Trophoblast cell (in vitro differentiated cells and primary cell): ENCODE measurements around the gene OR51V1.

Source experiments
- DNase-seq, 2 donors: peaks; one replicate each; pipeline ENCODE4 v3.0.0-alpha.2; 2016
- H2AFZ ChIP-seq: 2 replicates; pipeline ENCODE4 v1.6.1; 2013; ENCODE audit warnings: low read length, moderate library complexity, mild to moderate bottlenecking; ENCODE audit not compliant: insufficient read depth, poor library complexity
- H2AK5ac ChIP-seq: 2 replicates; pipeline ENCODE4 v1.6.1; 2013; ENCODE audit warnings: mild to moderate bottlenecking, low read length
- H2BK120ac ChIP-seq: 2 replicates; pipeline ENCODE4 v1.6.1; 2013; ENCODE audit warnings: low read length, mild to moderate bottlenecking, moderate library complexity; ENCODE audit not compliant: insufficient read depth, poor library complexity
- H2BK12ac ChIP-seq: 2 replicates; pipeline ENCODE4 v1.6.1; 2013; ENCODE audit warnings: mild to moderate bottlenecking, low read length, moderate library complexity
- H2BK5ac ChIP-seq: 2 replicates; pipeline ENCODE4 v1.6.1; 2013; ENCODE audit warnings: low read length, low read depth, moderate library complexity, mild to moderate bottlenecking; ENCODE audit not compliant: poor library complexity
- H3K14ac ChIP-seq: 2 replicates; pipeline ENCODE4 v1.6.1; 2013; ENCODE audit warnings: mild to moderate bottlenecking, low read length
- H3K18ac ChIP-seq: 2 replicates; pipeline ENCODE4 v1.6.1; 2013; ENCODE audit warnings: mild to moderate bottlenecking, low read length
- H3K23ac ChIP-seq: 2 replicates; pipeline ENCODE4 v1.6.1; 2013; ENCODE audit warnings: low read length
- H3K27ac ChIP-seq: 2 replicates; pipeline ENCODE4 v1.5.1; 2013; ENCODE audit warnings: low read depth, mild to moderate bottlenecking, inconsistent platforms, low read length, moderate library complexity
- H3K27me3 ChIP-seq: 2 replicates; pipeline ENCODE4 v1.6.1; 2013; ENCODE audit warnings: inconsistent platforms, mild to moderate bottlenecking, low read length, moderate library complexity; ENCODE audit not compliant: insufficient read depth
- H3K36me3 ChIP-seq, 2 experiments: 1 replicate in 1 of 2; 2 replicates in 1 of 2; pipeline ENCODE4 v1.6.1; 2013; ENCODE audit warnings: low read length in 2 of 2, mild to moderate bottlenecking in 2 of 2, moderate library complexity in 1 of 2; ENCODE audit not compliant: insufficient read depth in 2 of 2, control insufficient read depth in 1 of 2
- H3K4ac ChIP-seq: 2 replicates; pipeline ENCODE4 v1.6.1; 2013; ENCODE audit warnings: low read depth, mild to moderate bottlenecking, low read length, moderate library complexity
- H3K4me1 ChIP-seq, 2 experiments: 1 replicate in 1 of 2; 2 replicates in 1 of 2; pipeline ENCODE4 v1.6.1; 2013; ENCODE audit warnings: low read length in 2 of 2, mild to moderate bottlenecking in 2 of 2, moderate library complexity in 1 of 2; ENCODE audit not compliant: insufficient read depth in 2 of 2, control insufficient read depth in 1 of 2
- H3K4me2 ChIP-seq: 2 replicates; pipeline ENCODE4 v1.6.1; 2013; ENCODE audit warnings: inconsistent platforms, mild to moderate bottlenecking, low read length, moderate library complexity
- H3K4me3 ChIP-seq: 2 replicates; pipeline ENCODE4 v1.5.1; 2013; ENCODE audit warnings: mild to moderate bottlenecking, low read depth, low read length, inconsistent platforms
- H3K79me1 ChIP-seq: one replicate; pipeline ENCODE4 v1.6.1; 2013; ENCODE audit warnings: low read length
- H3K79me2 ChIP-seq: 2 replicates; pipeline ENCODE4 v1.6.1; 2013; ENCODE audit warnings: low read length, mild to moderate bottlenecking; ENCODE audit not compliant: control insufficient read depth, insufficient read depth, poor library complexity
- H3K9ac ChIP-seq: 2 replicates; pipeline ENCODE4 v1.6.1; 2013; ENCODE audit warnings: mild to moderate bottlenecking, low read length
- H3K9me3 ChIP-seq: 2 replicates; pipeline ENCODE4 v1.6.1; 2013; ENCODE audit warnings: low read depth, mild to moderate bottlenecking, control low read depth, inconsistent platforms, low read length; ENCODE audit not compliant: insufficient read depth
- H4K12ac ChIP-seq: 2 replicates; pipeline ENCODE4 v1.6.1; 2013; ENCODE audit warnings: low read depth, mild to moderate bottlenecking, low read length, moderate library complexity
- H4K8ac ChIP-seq: 2 replicates; pipeline ENCODE4 v1.6.1; 2013; ENCODE audit warnings: low read depth, mild to moderate bottlenecking, low read length, moderate library complexity
- H4K91ac ChIP-seq: one replicate; pipeline ENCODE4 v1.6.1; 2013; ENCODE audit warnings: low read depth, mild to moderate bottlenecking, low read length, moderate library complexity
- WGBS: extraction: QIAGEN DNeasy Blood & Tissue Kit; methylation state at CpG from one replicate; pipeline ENCODE4 v1.1.7; 2013; ENCODE audit warnings: missing lambda C conversion rate; ENCODE audit not compliant: insufficient read length, insufficient coverage; ENCODE audit errors: extremely low coverage; 5-methylcytosine and 5-hydroxymethylcytosine counted together

OR51V1 gene

DNA sequence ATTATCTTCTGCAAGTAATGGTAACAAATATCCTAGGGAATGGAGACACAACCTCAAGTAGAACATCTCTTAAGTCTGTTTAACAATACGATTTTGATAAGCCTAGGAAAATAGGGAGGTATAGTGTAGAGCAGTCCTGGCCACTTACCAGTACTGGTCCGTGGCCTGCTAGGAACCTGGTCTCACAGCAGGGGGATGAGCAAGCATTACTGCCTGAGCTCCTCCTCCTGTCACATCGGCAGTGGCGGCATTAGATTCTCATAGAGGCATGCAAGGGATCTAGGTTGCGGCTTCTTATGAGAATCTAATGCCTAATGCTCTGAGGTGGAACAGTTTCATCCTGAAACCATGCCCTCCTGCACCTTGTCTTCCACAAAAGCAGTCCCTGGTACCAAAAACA lies 4.4 kb downstream of the OR51V1 start:
- Histone ChIP-seq H3K9ac (no peak overlapping the region), H4K91ac (no peak overlapping the region), H3K36me3 (no peaks in the 10 kb centered on the region), H3K14ac (no peak overlapping the region), H2AK5ac (no peak overlapping the region), H4K12ac (no peak overlapping the region), H3K4me2 (no peak overlapping the region), H3K18ac (no peak overlapping the region), H4K8ac (no peak overlapping the region), H3K4ac (no peak overlapping the region), H3K4me1 (no peaks in the 10 kb centered on the region), H2BK12ac (no peak overlapping the region), H3K27me3 (no peaks in the 10 kb centered on the region), H3K23ac (no peak overlapping the region), H3K4me3 (no peak overlapping the region), H3K27ac (no peak overlapping the region), H3K79me1 (no peaks in the 10 kb centered on the region), H2BK120ac (no peak overlapping the region), H2BK5ac (no peak overlapping the region), H3K9me3 (no peaks in the 10 kb centered on the region), H3K79me2 (no peaks in the 10 kb centered on the region), H2AFZ (no peak overlapping the region)
- WGBS = no CpG with 5 or more reads among the region's 5 CpGs
- no peak for DNase-seq

DNA sequence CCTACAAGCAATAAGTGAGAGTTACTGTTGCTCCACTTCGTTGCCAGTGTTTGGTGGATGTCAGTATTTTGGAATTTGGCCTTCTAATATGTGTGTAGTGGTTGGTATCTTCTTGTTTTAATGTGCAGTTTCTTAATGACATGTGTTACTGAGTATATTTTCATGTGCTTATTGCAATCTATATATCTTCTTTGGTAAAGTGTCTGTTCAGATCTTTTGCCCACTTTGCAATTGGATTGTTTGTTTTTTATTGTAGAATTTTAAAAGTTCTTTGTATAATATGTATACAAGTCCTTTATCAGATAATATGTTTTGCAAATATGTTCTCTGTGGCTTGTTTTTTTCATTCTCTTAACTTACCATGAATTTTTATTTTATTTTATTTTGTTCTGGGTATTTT lies 7.7 kb downstream of the OR51V1 start:
- H3K36me3 ChIP-seq = no peaks in the 10 kb centered on the region
- no peak overlapping the region for H2AK5ac ChIP-seq
- DNase-seq = no peak
- no peak overlapping the region for H2BK120ac ChIP-seq
- no peaks in the 10 kb centered on the region for H3K4me1 ChIP-seq
- no peak overlapping the region for H4K91ac ChIP-seq
- H3K79me2 ChIP-seq = no peaks in the 10 kb centered on the region
- H2AFZ ChIP-seq = no peak overlapping the region
- no CpG with 5 or more reads among the region's 1 CpG for WGBS
- no peak overlapping the region for H2BK12ac ChIP-seq
- no peak overlapping the region for H2BK5ac ChIP-seq
- H3K14ac ChIP-seq = no peak overlapping the region
- peaks cover 3% of the 10 kb centered on the region for H3K9me3 ChIP-seq
- H3K4me2 ChIP-seq = no peak overlapping the region
- H3K18ac ChIP-seq = no peak overlapping the region
- no peak overlapping the region for H3K9ac ChIP-seq
- H3K4ac ChIP-seq = no peak overlapping the region
- H3K23ac ChIP-seq = no peak overlapping the region
- H3K79me1 ChIP-seq = no peaks in the 10 kb centered on the region
- no peak overlapping the region for H4K8ac ChIP-seq
- no peak overlapping the region for H3K27ac ChIP-seq
- H3K4me3 ChIP-seq = no peak overlapping the region
- H3K27me3 ChIP-seq = no peaks in the 10 kb centered on the region
- H4K12ac ChIP-seq = no peak overlapping the region

DNA sequence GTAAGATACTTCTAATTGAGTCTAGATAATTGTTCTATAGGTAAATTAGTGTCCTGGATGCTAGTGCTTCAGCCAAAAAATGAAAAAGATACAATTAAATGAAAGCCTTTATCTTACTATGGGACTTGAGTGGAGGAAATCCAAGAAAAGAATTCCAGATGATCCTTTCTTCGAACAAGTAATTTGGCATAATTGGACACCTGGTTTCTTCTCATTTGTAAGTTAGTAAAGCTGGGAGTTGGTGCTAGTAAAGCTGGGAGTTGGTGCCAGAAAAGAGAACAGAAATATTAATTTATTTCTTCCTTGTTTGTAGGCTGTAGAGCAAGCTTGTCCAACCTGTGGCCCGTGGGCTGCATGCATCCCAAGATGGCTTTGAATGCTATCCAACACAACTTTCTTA lies 12.3 kb downstream of the OR51V1 start:
- Histone ChIP-seq H3K14ac (no peak overlapping the region), H4K8ac (no peak overlapping the region), H3K79me2 (no peaks in the 10 kb centered on the region), H4K91ac (no peak overlapping the region), H3K4me3 (no peak overlapping the region), H3K79me1 (no peaks in the 10 kb centered on the region), H3K18ac (no peak overlapping the region), H3K23ac (no peak overlapping the region), H4K12ac (no peak overlapping the region), H3K4me2 (no peak overlapping the region), H3K9me3 (peaks cover 3% of the 10 kb centered on the region), H3K27me3 (no peaks in the 10 kb centered on the region), H2BK12ac (no peak overlapping the region), H2AK5ac (no peak overlapping the region), H3K4ac (no peak overlapping the region), H2AFZ (no peak overlapping the region), H2BK5ac (no peak overlapping the region), H3K4me1 (no peaks in the 10 kb centered on the region), H2BK120ac (no peak overlapping the region), H3K9ac (no peak overlapping the region), H3K36me3 (no peaks in the 10 kb centered on the region), H3K27ac (no peak overlapping the region)
- no CpG with 5 or more reads among the region's 2 CpGs for WGBS
- DNase-seq = no peak

DNA sequence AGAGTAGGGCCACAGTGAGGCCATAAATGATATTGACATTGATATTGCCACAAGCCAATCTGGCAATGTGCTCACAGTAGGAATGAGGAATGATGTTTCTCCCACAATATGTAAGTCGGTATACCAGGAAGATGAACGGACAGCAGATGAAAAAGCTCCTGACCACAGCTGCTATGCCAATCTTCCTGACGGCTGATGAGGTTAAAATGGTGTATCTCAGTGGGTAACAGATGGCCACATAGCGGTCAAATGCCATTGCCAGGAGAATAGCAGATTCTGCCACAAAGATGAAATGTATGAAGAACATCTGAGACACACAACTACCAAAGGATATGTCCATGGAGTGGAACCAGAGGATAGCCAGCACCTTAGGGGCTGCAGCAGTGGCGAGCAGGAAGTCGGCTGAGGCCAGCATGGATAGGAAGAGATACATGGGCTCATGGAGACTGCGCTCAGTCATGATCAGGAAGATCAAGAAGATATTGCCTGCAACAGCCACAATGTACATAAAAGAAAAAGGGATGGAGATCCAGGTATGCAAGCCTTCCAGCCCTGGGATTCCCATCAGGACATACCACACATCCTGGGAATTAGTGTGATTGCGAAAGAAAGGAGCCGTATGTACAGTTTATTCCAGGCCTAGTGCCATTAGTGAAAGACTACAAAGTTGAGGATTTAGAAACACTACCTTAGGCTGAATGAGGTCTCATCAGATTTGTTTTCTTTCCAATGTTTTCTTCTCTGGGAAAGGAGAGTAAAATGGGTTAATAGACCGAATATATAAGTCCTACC lies 22.2 kb downstream of the OR51V1 start:
- Histone ChIP-seq H2BK12ac (no peak overlapping the region), H3K23ac (no peak overlapping the region), H2AFZ (no peak overlapping the region), H3K27me3 (no peaks in the 10 kb centered on the region), H2BK5ac (no peak overlapping the region), H3K79me1 (no peaks in the 10 kb centered on the region), H3K4me1 (no peaks in the 10 kb centered on the region), H3K4me3 (no peak overlapping the region), H3K14ac (no peak overlapping the region), H3K4ac (no peak overlapping the region), H4K12ac (no peak overlapping the region), H3K27ac (no peak overlapping the region), H2BK120ac (no peak overlapping the region), H4K8ac (no peak overlapping the region), H3K9me3 (no peaks in the 10 kb centered on the region), H3K79me2 (no peaks in the 10 kb centered on the region), H3K18ac (no peak overlapping the region), H3K36me3 (no peaks in the 10 kb centered on the region), H2AK5ac (no peak overlapping the region), H3K9ac (no peak overlapping the region), H3K4me2 (no peak overlapping the region), H4K91ac (no peak overlapping the region)
- DNase-seq = no peak
- WGBS = no CpG with 5 or more reads among the region's 10 CpGs
